H9 (cell line): ENCODE measurements around the gene LCE1C. TPM values are rescaled to one million over a fixed set of nuclear protein-coding genes. Genes with fewer than 3 reads are reported as not detected.

Experiments
- DNase-seq: peaks from one replicate; pipeline ENCODE4 v3.0.0-alpha.2; 2017
- H2AFZ ChIP-seq: one replicate; pipeline ENCODE4 v1.6.1; 2013; ENCODE audit warnings: mild to moderate bottlenecking, low read length, control low read depth, moderate library complexity
- H2AK5ac ChIP-seq: 2 replicates; pipeline ENCODE4 v1.6.1; 2013; ENCODE audit warnings: low read length, control low read depth, mixed read lengths; ENCODE audit not compliant: insufficient read length
- H2BK120ac ChIP-seq: one replicate; pipeline ENCODE4 v1.6.1; 2013; ENCODE audit warnings: low read depth, mild to moderate bottlenecking, low read length, control low read depth, inconsistent platforms; ENCODE audit not compliant: poor library complexity, severe bottlenecking
- H2BK12ac ChIP-seq: 2 replicates; pipeline ENCODE4 v1.6.1; 2013; ENCODE audit warnings: low read length, control low read depth, mixed read lengths, low read depth; ENCODE audit not compliant: insufficient read length
- H2BK15ac ChIP-seq: 2 replicates; pipeline ENCODE4 v1.6.1; 2013; ENCODE audit warnings: low read depth, low read length, control low read depth
- H2BK20ac ChIP-seq: one replicate; pipeline ENCODE4 v1.6.1; 2013; ENCODE audit warnings: low read depth, mild to moderate bottlenecking, low read length, control low read depth, inconsistent platforms; ENCODE audit not compliant: poor library complexity, severe bottlenecking
- H2BK5ac ChIP-seq: 2 replicates; pipeline ENCODE4 v1.6.1; 2013; ENCODE audit warnings: low read length, control low read depth, mixed read lengths; ENCODE audit not compliant: insufficient read length
- H3K14ac ChIP-seq: 2 replicates; pipeline ENCODE4 v1.6.1; 2013; ENCODE audit warnings: low read length, control low read depth; ENCODE audit not compliant: insufficient read depth
- H3K18ac ChIP-seq: 2 replicates; pipeline ENCODE4 v1.6.1; 2013; ENCODE audit warnings: low read depth, mild to moderate bottlenecking, mixed read lengths, low read length, control low read depth; ENCODE audit not compliant: insufficient read length
- H3K23ac ChIP-seq: 2 replicates; pipeline ENCODE4 v1.6.1; 2013; ENCODE audit warnings: low read length, control low read depth, mixed read lengths, low read depth; ENCODE audit not compliant: insufficient read length
- H3K23me2 ChIP-seq: 2 replicates; pipeline ENCODE4 v1.6.1; 2013; ENCODE audit warnings: low read depth, mild to moderate bottlenecking, mixed read lengths, low read length, control low read depth; ENCODE audit not compliant: insufficient read length, poor library complexity, severe bottlenecking
- H3K27ac ChIP-seq: 2 replicates; pipeline ENCODE4 v1.5.1; 2013; ENCODE audit warnings: low read length, control low read depth, mixed read lengths, low read depth; ENCODE audit not compliant: insufficient read length
- H3K27me3 ChIP-seq: 2 replicates; pipeline ENCODE4 v1.6.1; 2013; ENCODE audit warnings: low read length, control low read depth, inconsistent platforms; ENCODE audit not compliant: insufficient read depth
- H3K4ac ChIP-seq: 2 replicates; pipeline ENCODE4 v1.6.1; 2013; ENCODE audit warnings: low read depth, mild to moderate bottlenecking, control low read depth, inconsistent platforms, low read length, moderate library complexity
- H3K4me1 ChIP-seq: 2 replicates; pipeline ENCODE4 v1.6.1; 2013; ENCODE audit warnings: low read length, control low read depth, inconsistent platforms; ENCODE audit not compliant: insufficient read depth
- H3K4me2 ChIP-seq: 2 replicates; pipeline ENCODE4 v1.6.1; 2013; ENCODE audit warnings: low read length, control low read depth, mixed read lengths; ENCODE audit not compliant: insufficient read length, insufficient read depth
- H3K56ac ChIP-seq: 2 replicates; pipeline ENCODE4 v1.6.1; 2013; ENCODE audit warnings: low read depth, mild to moderate bottlenecking, mixed read lengths, low read length, control low read depth; ENCODE audit not compliant: insufficient read length
- H3K79me1 ChIP-seq: 2 replicates; pipeline ENCODE4 v1.6.1; 2013; ENCODE audit warnings: low read depth, mild to moderate bottlenecking, moderate library complexity, low read length, control low read depth, inconsistent platforms; ENCODE audit not compliant: insufficient read depth, poor library complexity, severe bottlenecking
- H3K79me2 ChIP-seq: 2 replicates; pipeline ENCODE4 v1.6.1; 2013; ENCODE audit warnings: low read length, control low read depth, inconsistent platforms; ENCODE audit not compliant: insufficient read depth
- H3K9ac ChIP-seq: 2 replicates; pipeline ENCODE4 v1.6.1; 2013; ENCODE audit warnings: low read length, control low read depth, mixed read lengths; ENCODE audit not compliant: insufficient read length; ENCODE audit errors: extremely low read depth
- H3K9me3 ChIP-seq: one replicate; pipeline ENCODE4 v1.6.1; 2013; ENCODE audit warnings: low read depth, low read length, inconsistent platforms; ENCODE audit not compliant: control insufficient read depth
- H3T11ph ChIP-seq: one replicate; pipeline ENCODE4 v1.6.1; 2013; ENCODE audit warnings: mild to moderate bottlenecking, low read length, control low read depth, inconsistent platforms
- H4K20me1 ChIP-seq: one replicate; pipeline ENCODE4 v1.6.1; 2013; ENCODE audit not compliant: control insufficient read depth, insufficient read length, insufficient read depth
- H4K5ac ChIP-seq: 2 replicates; pipeline ENCODE4 v1.6.1; 2013; ENCODE audit warnings: low read depth, mild to moderate bottlenecking, mixed read lengths, low read length, control low read depth; ENCODE audit not compliant: insufficient read length
- H4K8ac ChIP-seq: replicated peaks from 2 replicates; pipeline ENCODE4 v1.6.1; 2013; ENCODE audit warnings: low read length, control low read depth, mixed read lengths, low read depth; ENCODE audit not compliant: insufficient read length
- H4K91ac ChIP-seq: 2 replicates; pipeline ENCODE4 v1.6.1; 2013; ENCODE audit warnings: low read depth, mild to moderate bottlenecking, moderate library complexity, mixed read lengths, low read length, control low read depth; ENCODE audit not compliant: insufficient read length
- H3K27ac Mint-ChIP-seq, 3 experiments: 2 replicates in 2 of 3; 3 replicates in 1 of 3; pipeline ENCODE4 v1.8.0; 2020 to 2021; ENCODE audit warnings: mixed read lengths in 3 of 3, mild to moderate bottlenecking in 1 of 3, moderate library complexity in 1 of 3
- H3K27me3 Mint-ChIP-seq: 2 replicates; pipeline ENCODE4 v1.8.0; 2021; ENCODE audit warnings: low read depth, mild to moderate bottlenecking, moderate library complexity, mixed read lengths
- H3K36me3 Mint-ChIP-seq, 3 experiments: 2 replicates in 2 of 3; 3 replicates in 1 of 3; pipeline ENCODE4 v1.8.0; 2020 to 2021; ENCODE audit warnings: low read depth in 3 of 3, mixed read lengths in 3 of 3; ENCODE audit not compliant: insufficient read depth in 1 of 3
- H3K4me1 Mint-ChIP-seq, 2 experiments: 2 replicates each; pipeline ENCODE4 v1.8.0; 2020; ENCODE audit warnings: mixed read lengths in 2 of 2
- H3K4me3 Mint-ChIP-seq, 2 experiments: 2 replicates in 1 of 2; 3 replicates in 1 of 2; pipeline ENCODE4 v1.8.0; 2020 to 2021; ENCODE audit warnings: mild to moderate bottlenecking in 2 of 2, mixed read lengths in 2 of 2, moderate library complexity in 1 of 2
- H3K9me3 Mint-ChIP-seq, 2 experiments: 2 replicates in 1 of 2; 3 replicates in 1 of 2; pipeline ENCODE4 v1.8.0; 2020; ENCODE audit warnings: mild to moderate bottlenecking in 2 of 2, mixed read lengths in 2 of 2, moderate library complexity in 1 of 2
- WGBS: extraction: QIAGEN DNeasy Blood & Tissue Kit; methylation state at CpG from one replicate; pipeline ENCODE4 v1.1.7; 2013; ENCODE audit warnings: missing lambda C conversion rate, low lambda C conversion rate, mixed read lengths; ENCODE audit not compliant: insufficient read length; ENCODE audit errors: extremely low coverage; 5-methylcytosine and 5-hydroxymethylcytosine counted together
- long read RNA-seq: library from polyadenylated mRNA; unstranded; transcript quantifications from one replicate; pipeline ENCODE4 v2.0.0, GENCODE V29; 2020
- total RNA-seq: library from RNA; stranded (reverse); gene quantifications from 2 replicates; pipeline ENCODE4 v1.2.1, GENCODE V29; 2021
- TF ChIP-seq, protein P1 (sequence below): fragments of 200-600 bp; sonication (generic); conservative IDR thresholded peaks from 3 replicates; pipeline ENCODE4 v1.8.0; 2021; ENCODE audit warnings: antibody characterized with exemption, mild to moderate bottlenecking

Gene LCE1C, protein sequence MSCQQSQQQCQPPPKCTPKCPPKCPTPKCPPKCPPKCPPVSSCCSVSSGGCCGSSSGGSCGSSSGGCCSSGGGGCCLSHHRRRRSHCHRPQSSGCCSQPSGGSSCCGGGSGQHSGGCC
- total RNA-seq: not detected in 2 replicates
- long read RNA-seq: 0 reads

DNA sequence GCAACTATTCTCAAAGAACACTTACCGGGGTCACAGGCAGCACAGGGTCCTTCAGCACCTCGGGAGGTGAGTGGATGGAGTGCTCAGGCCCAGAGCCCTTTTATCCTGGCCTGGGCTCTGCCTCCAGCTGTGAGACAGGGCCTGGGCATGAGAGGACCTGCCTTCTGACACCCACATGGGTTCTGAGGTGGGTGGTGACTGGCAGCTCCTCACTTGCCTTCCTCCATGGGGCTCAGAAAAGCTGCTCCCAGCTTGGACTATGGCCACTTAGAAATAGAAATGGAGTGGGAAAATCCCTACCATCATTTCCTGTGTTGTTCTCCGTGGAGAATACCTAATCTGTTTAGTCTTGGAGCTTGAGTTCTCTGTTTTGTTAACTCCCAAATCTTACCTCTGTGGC, at the start of gene LCE1C:
LCE1C (minus strand) TSS at position 76 of the 400 bp plus-strand sequence. CDS start 1,173 bp downstream, outside the sequence.
- no peaks in the 10 kb centered on the region for H3K4me1 Mint-ChIP-seq
- no peak within 1 kb of the TSS for H3K27ac Mint-ChIP-seq
- no peak within 1 kb of the TSS for H3K4me2 ChIP-seq
- no peak within 1 kb of the TSS for H4K5ac ChIP-seq
- H3K4ac ChIP-seq: no peak within 1 kb of the TSS
- H2BK12ac ChIP-seq: no peak within 1 kb of the TSS
- H3K4me1 ChIP-seq: no peaks in the 10 kb centered on the region
- no peak within 1 kb of the TSS for H4K91ac ChIP-seq
- no peaks in the 10 kb centered on the region for H3K27me3 ChIP-seq
- H2AK5ac ChIP-seq: no peak within 1 kb of the TSS
- no peaks in the 10 kb centered on the region for H4K20me1 ChIP-seq
- no peak within 1 kb of the TSS for H3K27ac ChIP-seq
- TF ChIP-seq, protein P1, sequence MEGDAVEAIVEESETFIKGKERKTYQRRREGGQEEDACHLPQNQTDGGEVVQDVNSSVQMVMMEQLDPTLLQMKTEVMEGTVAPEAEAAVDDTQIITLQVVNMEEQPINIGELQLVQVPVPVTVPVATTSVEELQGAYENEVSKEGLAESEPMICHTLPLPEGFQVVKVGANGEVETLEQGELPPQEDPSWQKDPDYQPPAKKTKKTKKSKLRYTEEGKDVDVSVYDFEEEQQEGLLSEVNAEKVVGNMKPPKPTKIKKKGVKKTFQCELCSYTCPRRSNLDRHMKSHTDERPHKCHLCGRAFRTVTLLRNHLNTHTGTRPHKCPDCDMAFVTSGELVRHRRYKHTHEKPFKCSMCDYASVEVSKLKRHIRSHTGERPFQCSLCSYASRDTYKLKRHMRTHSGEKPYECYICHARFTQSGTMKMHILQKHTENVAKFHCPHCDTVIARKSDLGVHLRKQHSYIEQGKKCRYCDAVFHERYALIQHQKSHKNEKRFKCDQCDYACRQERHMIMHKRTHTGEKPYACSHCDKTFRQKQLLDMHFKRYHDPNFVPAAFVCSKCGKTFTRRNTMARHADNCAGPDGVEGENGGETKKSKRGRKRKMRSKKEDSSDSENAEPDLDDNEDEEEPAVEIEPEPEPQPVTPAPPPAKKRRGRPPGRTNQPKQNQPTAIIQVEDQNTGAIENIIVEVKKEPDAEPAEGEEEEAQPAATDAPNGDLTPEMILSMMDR: no peak
- H3K9me3 ChIP-seq: peaks cover 80% of the 10 kb centered on the region
- no peaks in the 10 kb centered on the region for H3K23me2 ChIP-seq
- H3K23ac ChIP-seq: no peak within 1 kb of the TSS
- no peak for DNase-seq
- peaks cover 83 to 84% of the 10 kb centered on the region in 2 experiments for H3K9me3 Mint-ChIP-seq
- no CpG with 5 or more reads among the region's 3 CpGs for WGBS
- peaks cover 4 to 24% (median 7%) of the 10 kb centered on the region in 3 experiments; a peak in 5 of 7 replicates for H3K36me3 Mint-ChIP-seq
- no peak within 1 kb of the TSS for H3K56ac ChIP-seq
- H2BK120ac ChIP-seq: no peak within 1 kb of the TSS
- H2BK20ac ChIP-seq: no peak within 1 kb of the TSS
- no peak within 1 kb of the TSS for H3T11ph ChIP-seq
- H4K8ac ChIP-seq: no peak within 1 kb of the TSS
- no peaks in the 10 kb centered on the region for H3K79me1 ChIP-seq
- no peak within 1 kb of the TSS for H2BK15ac ChIP-seq
- no peak within 1 kb of the TSS for H2BK5ac ChIP-seq
- no peak within 1 kb of the TSS for H3K18ac ChIP-seq
- no peaks in the 10 kb centered on the region for H3K79me2 ChIP-seq
- H3K27me3 Mint-ChIP-seq: no peaks in the 10 kb centered on the region; the same call in none of the 2 replicates
- no peak within 1 kb of the TSS for H3K14ac ChIP-seq
- H3K4me3 Mint-ChIP-seq: no peak within 1 kb of the TSS
- H2AFZ ChIP-seq: no peak within 1 kb of the TSS
- no peak within 1 kb of the TSS for H3K9ac ChIP-seq
